Left hindlimb (tissue), 1 donor: ENCODE data around the gene SHC2.
A peak's percentile ranks its signal among the peaks of the same experiment; 100 is the strongest.
"Not testable (repeated sequence)": the region's sequence is repeated elsewhere in the genome, so short reads cannot be mapped to it uniquely, and the experiment has no call there.

ENCODE experiments used
- DNase-seq: peaks from one replicate; pipeline ENCODE4 v3.0.0-alpha.2; 2018

The SHC2 gene

DNA sequence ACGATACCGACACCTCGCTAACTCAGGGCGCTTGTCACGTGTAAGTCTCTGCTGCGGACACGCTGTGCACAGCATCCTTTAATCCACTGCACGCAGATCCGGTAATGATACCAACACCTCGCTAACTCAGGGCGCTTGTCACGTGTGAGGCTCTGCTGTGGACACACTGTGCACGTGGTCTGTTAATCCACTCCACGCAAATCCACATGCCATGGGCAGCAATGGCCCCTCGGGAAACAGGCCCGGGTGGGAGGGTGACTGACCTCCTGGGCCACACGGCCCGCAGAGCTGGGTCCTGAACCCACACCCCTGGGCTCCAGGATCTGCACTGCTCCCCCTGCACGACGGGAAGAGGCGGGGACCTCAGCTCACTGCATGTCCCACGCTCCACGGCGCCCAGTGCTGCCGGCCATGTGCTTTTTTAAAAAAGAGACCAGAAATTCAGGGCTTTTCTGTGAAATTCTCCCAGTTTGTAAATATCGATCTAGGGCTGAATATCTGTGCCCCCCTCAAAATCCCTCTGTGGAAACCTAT is 16.1 kb downstream of the SHC2 start:
- DNase-seq, result no peak

DNA sequence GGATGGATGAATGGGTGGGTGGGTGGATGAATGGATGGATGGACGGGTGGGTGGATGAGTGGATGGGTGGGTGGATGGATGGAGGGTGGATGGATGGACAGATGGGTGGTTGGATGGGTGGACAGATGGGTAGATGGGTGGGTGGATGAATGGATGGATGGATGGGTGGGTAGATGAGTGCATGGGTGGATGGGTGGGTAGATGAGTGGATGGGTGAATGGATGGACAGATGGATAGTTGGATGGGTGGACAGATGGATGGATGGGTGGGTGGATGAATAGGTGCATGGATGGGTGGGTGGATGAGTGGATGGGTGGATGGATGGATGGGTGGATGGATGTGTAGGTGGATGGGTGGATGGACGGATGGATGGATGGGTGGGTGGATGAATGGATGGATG is 17.8 kb downstream of the SHC2 start:
- no peak for DNase-seq

DNA sequence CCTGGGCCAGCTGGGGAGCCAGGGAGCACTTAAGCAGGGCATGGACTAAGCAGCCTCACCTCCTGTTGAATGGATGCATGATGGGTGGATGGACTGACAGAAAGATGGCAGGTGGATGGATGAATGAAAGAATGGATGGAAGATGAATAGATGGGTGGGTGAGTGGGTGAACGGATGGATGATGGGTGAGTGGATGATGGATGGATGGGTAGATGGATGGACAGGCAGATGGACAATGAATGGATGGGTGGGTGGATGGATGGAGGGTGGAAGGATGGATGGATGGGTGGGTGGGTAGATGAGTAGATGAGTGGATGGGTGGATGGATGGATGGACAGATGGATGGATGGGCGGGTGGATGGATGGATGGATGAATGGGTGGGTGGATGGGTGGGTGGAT is 18.7 kb downstream of the SHC2 start:
- DNase-seq, result no peak

DNA sequence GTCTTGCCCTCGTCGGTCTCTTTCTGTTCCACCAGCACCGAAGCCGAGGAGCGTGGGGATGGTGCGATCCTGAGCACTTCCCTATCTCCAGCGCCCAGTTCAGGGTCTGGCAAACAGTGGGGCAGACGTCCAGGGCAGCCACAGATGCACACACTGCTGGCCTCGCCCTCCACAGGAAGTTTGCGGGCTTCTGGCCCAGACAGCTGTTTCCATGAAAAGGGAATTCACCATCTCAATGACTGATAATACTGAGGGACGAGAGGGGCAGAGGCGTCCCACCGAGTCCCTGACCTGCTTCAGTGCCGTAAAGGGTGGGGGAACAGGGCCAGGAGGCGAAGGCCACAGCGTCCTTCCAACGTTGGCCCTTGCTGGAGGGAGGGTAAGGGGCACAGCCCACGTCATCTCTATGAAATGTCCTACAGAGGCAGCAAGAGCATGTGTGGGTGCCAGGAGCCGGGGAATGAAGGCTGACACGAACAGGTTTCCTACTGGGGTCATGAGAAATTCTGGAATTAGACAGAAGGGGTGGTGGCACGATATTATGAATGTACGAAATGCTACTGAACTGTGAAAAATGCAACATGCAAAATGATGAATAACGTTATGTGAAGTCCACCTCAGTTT is 19.5 kb downstream of the SHC2 start:
- DNase-seq, result no peak

DNA sequence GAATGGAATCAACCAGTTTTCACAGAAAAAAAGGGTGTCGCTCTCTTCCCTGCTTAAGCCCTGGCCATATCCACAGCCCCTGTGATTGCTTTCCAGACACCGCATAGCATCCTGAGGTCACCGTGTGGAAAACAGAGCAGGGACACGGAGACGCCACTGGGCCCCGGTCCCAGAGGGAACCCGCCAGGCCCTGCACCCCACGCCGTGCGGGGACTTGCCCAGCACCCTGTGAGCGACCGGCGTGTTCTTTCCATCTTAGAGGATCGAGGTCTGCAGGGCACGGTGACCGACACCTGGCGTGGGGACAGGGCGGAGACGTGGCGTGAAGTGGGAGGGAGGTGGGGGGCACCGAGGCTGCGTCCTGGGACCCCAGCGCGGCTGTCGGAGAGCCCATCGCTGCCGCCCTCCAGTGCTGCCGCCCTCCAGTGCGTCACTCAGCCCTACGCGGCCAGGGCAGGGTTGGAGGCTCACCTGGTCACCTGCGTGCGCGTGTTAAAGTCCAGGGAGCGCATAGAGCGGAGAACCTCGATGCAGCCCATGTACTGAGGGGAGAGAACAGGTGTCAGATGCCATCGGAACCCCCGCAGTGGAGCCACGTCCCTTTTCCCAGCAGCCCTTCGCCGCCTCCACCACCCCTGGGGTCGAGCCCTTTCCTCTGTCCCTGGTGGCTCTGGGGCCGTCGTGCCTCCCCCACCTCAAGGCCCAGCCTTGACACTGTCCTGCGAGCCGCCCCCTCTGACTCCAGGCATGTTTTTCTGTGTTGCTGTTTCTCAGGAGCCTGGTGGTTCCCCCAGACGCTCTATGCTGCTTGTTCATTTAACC is 20.2 kb downstream of the SHC2 start:
- no peak for DNase-seq

DNA sequence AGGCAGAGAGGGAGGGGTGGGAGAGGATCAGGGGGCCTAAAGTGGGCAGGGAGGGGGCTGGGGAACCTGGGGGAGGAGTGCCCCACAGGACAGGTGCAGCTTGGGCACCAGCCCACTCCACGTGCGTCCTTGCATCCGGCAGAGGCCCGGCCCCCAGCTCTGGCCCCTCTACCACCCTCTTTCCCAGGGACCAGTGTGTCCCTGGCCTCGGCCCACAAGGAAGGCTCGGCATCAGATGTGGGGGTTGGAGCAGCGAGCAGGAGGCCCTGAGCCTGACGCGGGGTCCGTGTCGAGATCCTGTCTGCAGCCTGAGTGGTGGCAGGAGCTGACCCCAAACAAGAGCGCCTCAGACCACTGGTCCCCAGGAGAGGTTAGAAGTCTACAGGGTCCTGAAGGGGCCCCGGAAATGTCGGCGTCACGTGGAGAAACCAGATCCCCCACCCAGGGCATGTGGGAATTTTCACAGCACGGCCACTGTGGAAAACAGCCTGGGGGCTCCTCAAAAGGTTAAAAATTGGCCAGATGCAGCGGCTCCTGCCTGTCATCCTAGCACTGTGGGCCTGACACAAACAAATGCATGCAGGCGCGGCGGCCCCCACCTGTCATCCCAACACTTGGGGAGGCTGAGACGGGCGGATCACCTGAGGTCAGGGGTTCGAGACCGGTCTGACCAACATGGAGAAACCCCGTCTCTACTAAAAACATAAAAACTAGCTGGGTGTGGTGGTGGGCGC is 21.5 kb downstream of the SHC2 start:
- no peak for DNase-seq

DNA sequence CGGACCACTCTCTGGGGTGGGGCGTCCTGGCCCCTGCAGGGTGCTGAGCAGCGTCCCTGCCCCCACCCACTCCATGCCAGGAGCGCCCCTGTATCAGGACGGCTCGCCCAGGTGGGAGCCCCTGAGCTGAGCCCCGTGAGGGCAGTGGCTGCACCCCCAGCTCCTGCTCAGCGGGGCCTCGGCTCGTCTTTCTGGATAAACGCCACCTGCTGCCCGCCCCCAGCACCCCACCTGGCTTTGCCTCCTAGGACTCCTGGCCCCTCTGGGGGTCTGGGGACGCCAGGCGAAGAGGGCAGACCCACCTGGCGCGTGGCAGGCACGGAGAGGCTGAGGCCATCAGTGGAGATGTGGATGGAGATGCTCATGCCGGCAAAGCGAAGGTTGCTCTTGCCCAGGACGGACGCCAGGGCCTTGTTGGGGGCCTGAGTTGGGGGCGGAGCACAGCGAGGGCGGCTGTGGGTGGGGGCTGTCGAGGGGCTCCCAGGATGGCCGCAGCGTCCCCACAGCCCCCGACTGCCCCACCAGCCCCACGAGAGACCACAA is 22.3 kb downstream of the SHC2 start:
- DNase-seq, result no peak

DNA sequence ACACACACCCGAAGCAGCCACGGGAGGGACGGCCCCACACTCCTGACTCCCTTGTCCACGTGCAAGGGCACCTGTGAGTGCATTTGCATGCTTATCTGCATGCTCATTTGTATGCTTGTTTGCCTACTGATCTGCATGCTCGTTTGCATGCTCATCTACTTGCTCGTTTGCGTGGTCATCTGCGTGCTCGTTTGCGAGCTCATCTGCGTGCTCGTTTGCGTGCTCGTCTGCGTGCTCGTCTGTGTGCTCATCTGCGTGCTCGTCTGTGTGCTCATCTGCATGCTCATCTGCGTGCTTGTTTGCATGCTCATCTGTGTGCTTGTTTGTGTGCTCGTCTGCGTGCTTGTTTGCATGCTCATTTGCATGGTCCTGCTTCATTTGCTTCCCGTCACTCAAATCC is 23.8 kb downstream of the SHC2 start:
- DNase-seq, result no peak

DNA sequence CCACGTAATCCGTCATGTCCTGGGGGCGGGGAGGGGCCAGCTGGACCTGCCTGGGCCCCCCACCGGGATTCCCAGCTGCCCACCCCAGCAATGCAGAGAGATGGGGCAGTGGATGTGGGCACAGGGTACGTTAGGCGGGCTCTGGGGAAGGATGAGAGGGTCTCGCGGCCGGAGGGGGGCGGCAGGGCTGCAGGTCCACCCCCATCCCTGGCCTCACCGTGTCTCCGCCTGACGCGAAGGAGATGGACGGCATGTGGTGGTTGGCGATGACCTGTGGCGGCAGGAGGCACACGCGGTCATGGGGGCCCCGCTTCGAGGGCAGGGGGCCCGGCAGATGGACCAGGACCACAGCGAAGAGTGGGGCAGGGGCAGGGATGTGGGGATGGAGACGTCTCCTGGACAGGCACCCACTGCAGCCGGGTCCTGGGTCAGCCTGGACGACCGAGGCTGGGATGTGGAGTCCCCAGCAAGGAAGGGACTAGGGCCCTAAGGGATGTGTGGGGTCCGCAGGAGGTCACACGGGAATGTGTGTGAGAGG is 24.4 kb downstream of the SHC2 start:
- DNase-seq, result no peak

DNA sequence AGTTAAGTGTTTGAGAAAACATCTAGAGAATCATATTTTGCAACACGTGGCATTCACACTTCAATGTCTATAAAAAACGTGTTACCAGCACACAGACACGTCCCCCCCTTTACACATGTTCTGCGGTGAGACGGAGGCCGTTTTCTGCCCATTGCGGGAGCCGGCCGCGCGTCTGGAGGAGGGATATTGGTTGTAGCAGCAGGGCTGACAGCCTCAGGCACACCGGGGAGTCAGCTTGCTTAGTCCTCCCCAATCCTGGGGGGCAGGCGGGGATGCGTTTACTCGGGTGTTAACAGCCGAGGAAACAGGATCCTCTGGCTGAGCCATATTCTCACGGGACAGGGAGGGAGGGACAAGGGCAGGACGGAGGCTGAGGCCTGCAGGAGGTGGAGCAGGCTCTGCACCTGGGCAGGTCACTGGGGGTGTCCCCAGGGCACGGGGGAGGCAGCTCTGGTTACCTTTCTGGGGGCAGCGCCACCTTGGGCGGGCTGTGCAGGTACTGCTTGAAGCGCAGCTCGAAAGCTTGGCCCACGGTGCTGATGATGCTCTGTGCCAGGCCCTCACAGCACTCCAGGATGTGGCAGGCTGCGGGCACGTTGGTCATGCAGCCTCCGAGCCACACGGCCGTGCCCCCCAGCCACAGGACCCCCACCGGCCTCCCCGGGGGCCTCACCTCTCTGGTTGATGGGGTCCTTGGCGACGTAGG is 25.0 kb downstream of the SHC2 start:
- DNase-seq, result no peak

DNA sequence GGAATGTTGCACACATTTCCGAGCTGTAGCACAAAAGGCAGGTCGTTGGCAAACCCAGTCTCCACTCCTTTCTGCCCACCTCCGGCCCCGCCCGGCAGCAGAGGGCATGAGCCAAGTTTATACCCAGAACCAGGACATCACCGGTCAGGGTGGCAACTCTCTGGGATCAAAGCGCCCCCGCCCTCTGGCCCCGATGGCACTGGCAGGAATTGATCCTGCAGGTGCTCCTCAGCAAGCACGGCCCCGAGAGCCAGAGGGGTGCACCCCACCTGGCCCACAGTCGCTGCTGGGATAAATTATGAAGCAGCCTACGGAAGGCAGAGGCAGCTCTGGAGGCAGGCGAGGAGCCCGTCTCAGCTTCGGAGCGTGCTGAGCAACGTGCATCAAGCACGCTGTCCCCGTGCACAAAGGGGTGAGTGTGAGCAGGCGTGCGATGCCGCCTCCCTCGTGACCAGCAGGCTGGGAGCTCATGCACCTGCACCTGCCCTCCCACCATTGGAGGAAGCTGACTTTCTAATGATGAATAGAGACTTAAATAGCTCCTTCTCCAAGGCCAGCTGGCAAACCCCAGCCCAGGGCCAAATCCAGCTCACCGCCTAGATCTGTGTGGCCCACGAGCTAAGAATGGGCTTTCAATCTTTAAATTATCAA is 25.7 kb downstream of the SHC2 start:
- DNase-seq, result no peak

DNA sequence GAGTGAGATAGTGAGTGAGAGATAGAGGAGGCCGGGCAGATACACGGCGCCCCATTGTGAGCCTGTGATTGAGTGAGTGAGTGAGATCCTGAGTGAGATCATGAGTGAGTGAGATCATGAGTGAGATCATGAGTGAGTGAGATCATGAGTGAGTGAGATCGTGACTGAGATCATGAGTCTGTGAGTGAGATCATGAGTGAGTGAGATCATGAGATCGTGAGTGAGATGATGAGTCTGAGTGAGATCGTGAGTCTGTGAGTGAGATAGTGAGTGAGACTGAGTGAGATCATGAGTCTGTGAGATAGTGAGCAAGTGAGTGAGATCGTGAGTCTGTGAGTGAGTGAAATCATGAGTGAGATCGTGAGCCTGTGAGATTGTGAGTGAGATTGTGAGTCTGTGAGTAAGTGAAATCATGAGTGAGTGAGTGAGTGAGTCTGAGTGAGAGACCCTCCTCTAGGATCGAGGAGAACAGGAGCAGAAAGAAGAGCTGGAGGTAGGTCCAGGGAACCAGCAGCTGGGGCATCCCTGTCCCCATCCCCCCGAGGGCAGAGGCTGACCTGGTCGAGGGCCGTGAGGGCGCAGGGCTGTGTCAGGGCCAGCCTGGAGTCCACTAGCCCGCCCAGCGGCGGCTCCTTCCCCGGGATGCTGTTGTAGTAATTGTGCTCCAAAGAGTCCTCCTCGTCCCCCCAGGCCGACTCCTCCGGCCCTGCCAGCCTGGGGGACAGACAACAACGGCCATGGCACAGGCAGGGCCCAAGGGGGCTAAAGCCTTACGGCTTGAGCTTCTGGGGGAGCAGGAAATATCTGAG is 26.5 kb downstream of the SHC2 start:
- DNase-seq, result no peak

DNA sequence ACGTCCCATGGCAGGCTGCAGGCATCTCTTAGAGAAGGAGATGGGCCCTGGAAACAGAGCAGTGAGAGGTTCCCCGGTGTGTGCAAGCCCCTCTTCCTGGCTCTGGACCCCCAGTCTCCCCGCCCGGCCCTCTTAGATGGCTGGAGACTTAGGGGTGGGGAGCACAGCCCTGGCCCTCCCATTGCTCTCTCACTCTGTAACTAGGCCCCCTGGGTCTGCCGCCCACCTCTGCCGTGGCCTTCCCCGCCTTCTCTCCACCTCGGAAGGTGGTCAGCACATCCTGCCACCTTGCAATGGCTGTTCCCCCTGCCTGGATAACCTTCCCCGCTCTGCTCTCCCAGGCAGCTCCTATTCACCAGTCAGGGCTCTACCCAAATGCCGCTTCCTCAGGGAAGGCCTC is 30.1 kb downstream of the SHC2 start:
- no peak for DNase-seq

DNA sequence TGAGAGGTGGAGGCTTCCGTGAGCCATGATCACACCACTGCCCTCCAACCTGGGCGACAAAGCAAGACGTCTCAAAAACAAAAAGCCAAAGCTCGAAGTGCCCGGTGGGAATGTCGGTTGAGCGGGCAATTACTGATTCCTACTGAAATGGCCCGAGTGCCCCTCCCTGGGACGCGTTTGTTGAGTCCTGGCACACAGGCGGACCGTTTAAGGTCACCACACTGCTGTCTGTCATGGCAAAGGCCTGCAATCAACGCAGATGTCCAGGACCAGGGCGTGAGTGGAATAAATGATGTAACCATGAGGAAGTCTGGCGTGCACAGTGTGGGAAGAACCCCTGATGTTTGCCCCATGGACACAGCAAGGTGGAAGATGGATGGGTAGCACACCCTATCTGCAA is 32.7 kb downstream of the SHC2 start:
- no peak for DNase-seq

DNA sequence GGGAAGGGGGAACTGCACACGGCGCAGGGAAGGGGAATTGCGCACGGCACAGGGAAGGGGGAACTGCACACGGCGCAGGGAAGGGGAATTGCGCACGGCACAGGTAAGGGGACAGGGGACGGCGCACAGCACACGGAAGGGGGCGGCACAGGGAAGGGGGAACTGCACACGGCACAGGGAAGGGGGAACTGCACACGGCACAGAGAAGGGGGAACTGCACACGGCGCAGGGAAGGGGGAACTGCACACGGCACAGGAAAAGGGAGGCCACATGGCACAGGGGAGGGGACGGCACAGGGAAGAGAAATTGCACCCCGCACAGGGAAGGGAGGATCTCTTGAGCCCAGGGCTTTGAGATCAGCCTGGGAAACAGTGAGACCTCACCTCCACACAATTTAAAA is 33.2 kb downstream of the SHC2 start:
- not testable (repeated sequence) for DNase-seq

DNA sequence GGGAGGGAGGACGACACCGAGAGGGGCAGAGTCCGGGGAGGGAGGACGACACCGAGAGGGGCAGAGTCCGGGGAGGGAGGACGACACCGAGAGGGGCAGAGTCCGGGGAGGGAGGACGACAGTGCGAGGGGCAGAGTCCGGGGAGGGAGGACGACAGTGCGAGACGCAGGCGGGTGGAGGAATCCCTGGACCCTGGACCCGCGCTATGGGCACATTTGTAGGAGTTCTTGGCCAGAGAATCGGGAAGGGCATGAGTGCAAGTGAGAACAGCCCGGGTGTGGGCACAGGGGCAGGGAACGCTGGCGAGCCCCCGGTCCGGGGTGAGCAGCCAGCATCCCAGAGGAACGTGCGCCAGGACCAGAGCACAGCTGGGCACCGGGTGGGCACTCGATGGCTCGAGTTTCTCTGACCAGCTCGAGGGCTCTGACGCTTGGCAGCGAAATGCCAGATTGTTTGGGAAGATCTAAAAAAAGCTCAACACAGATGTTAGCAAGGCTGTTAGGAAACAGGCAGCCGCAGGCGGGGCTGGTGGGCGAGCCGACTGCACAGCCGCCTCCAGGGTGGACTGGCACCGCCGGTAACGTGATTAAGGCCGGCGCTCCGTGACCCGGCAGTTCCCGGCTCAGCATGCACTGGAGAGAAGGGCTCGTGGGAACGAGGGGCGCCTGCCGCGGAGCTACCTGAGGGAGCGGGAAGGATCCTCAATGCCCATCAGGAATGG is 33.9 kb downstream of the SHC2 start:
- peak; percentile 68 for DNase-seq

DNA sequence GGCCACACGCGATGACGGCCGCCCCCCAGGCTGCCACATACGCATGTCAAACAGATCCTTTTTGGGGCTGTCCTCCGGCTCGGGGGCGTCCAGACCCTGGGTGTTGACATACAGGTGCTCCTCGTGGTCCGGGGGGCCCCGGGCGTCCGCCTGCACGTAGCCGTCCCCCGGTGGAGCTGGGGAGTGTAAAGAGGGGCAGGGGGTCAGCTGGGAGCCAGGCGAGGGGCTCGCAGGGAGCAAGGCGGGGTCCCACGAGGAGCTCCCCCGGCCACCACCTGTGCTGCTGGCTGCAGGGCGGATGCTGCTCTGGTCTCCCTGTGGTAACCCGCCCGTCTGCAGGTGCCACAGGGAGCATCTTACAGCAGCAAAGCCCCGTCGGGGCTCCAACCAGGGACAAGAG is 35.8 kb downstream of the SHC2 start:
- DNase-seq, result no peak

DNA sequence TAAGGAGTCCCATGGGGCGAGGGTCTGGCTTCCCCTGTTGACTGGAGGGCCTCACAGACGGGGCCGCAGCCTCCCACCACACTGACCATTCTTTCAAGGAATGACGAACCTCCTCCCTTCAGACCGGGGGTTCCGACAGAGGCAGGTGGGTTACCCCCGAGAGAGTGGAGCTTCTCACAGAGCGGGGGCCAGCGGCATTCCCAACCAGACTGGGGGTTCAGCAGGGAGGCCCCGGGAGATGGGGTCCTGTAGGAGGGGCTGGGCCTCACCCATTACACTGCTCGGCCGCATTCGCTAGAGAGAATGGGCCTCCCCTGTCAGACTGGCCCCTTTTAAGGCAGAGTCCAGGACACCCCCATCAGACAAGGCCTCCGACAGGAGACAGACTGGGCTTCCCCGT is 36.3 kb downstream of the SHC2 start:
- DNase-seq, result no peak

DNA sequence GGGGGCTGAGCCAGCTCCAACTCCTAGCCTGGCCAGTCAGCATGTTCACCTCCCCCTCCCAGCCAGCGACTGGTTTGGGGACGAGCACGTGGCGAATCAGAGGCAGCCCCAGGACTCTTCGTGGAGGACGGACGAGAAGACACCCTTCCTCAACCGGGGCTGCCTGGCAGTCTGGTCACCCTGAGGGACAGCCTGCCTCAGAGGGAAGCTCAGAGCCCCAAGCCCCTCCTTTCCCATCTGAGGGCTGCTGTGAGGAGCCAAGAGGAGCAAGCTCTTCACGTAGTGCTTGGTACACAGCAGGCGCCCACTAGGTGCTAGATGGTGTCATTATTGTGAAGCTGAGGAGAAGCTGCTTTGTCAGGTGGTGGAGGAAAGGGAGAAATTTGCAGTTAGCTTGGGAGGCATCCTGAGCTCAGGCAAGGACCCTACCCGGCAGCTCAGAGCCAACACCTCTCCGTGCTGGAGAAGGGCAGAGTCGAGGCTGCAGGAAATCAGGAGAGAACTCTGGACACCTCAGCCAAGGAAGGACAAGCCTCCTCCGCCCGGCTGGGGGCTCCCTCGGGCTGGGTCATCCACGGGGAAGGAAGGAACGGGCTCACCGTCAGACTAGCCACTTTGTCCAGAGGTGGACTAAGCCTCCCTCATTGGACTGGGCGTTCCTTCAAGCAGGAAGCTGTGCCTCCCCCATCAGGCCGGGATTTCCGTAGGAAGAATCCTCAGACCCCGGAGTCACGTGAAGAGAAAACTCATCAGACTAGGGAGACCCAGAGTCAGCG is 37.0 kb downstream of the SHC2 start:
- DNase-seq, result no peak

DNA sequence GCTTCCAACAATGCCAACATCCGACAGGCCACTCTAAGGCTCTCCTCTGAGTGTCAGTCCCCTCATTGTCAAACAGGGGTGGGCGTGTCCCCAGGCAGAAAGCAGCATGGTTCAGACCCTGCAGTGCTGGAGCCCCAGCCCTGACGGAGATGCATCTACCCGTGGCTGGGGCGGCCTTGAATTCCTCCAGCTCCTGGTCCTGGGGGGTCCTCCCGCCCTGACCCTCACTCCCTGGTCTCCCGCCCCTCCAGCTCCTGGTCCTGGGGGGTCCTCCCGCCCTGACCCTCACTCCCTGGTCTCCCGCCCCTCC is 38.0 kb downstream of the SHC2 start:
- DNase-seq, result not testable (repeated sequence)
